DOHH2 (cell line): Measurements from ENCODE around the gene SEMA5B.

Source experiments
- CTCF ChIP-seq: fragments of 200-600 bp; sonication (generic); IDR thresholded peaks from one replicate; pipeline ENCODE4 v1.5.1; 2014; ENCODE audit warnings: antibody characterized with exemption, mild to moderate bottlenecking, low read depth, low read length; ENCODE audit not compliant: poor library complexity, severe bottlenecking
- EZH2phosphoT487 ChIP-seq: fragments of 200-600 bp; sonication (generic); IDR thresholded peaks from 2 replicates; pipeline ENCODE4 v1.6.1; 2017; ENCODE audit warnings: borderline replicate concordance, mild to moderate bottlenecking, antibody characterized with exemption, low read length, moderate library complexity, mixed read lengths

DNA sequence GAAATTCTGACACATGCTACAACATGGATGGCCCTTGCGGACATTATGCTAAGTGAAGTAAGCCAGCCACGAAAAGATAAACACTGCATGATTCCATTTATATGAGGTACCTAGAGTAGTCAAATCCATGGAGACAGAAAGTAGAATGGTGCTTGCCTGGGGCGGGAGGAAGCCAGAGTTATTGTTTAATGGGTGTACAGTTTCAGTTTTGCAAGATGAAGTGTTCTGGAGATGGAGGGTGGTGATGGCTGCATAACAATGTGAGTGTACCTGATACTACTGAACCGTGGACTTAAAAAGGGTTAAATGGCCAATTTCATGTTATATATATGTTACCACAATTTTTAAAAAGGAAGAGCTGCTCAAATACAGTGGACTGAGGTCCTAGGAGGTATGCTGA, 66.9 kb downstream of the SEMA5B start:
- TF ChIP-seq CTCF (no peak), EZH2phosphoT487 (no peak)
